ENCODE results near the gene RAB9A.

RAB9A gene

GRCh38 chrX:13703135-13703534, 14.2 kb downstream of the RAB9A start:
- H3K4me1 ChIP-seq (ENCODE audit: insufficient read depth, low read length, severe bottlenecking): peaks cover 35% of the 10 kb centered on the region
- H4K20me1 ChIP-seq (ENCODE audit: insufficient read depth, low read length): no peaks in the 10 kb centered on the region
- no peak overlapping the region for H3K9ac ChIP-seq (ENCODE audit: low read length)
- peaks cover 38% of the 10 kb centered on the region for H3K79me2 ChIP-seq (ENCODE audit: insufficient read depth, low read length)
- H3K27ac ChIP-seq (ENCODE audit: low read depth, low read length, poor library complexity, severe bottlenecking): peak overlapping the region; percentile 27
- no peak overlapping the region for H3K4me2 ChIP-seq (ENCODE audit: low read length)
- no peaks in the 10 kb centered on the region for H3K9me3 ChIP-seq (ENCODE audit: low read length)
- peaks cover 5% of the 10 kb centered on the region for H3K36me3 ChIP-seq (ENCODE audit: insufficient read depth, low read length)
- H3K4me3 ChIP-seq (ENCODE audit: low read depth, low read length, poor library complexity, severe bottlenecking): no peak overlapping the region
- H3F3A ChIP-seq (ENCODE audit: insufficient read depth, low read length): no peaks in the 10 kb centered on the region
- no peak overlapping the region for H2AFZ ChIP-seq (ENCODE audit: low read length)
- TF ChIP-seq CTCF (IDR thresholded peaks at IDR 0.05; ENCODE audit: low read length) (no peak), EZH2 (IDR thresholded peaks at IDR 0.05; ENCODE audit: borderline replicate concordance, low read length) (no peak)
- no peaks in the 10 kb centered on the region for H3K27me3 ChIP-seq (ENCODE audit: insufficient read depth, low read length)
- H3K9me2 ChIP-seq (ENCODE audit: low read depth, low read length): no peaks in the 10 kb centered on the region

- no peak for TF ChIP-seq EZH2 (IDR thresholded peaks at IDR 0.05; ENCODE audit: borderline replicate concordance, low read length)
- no peak for TF ChIP-seq CTCF (IDR thresholded peaks at IDR 0.05; ENCODE audit: low read length)
- H3K36me3 ChIP-seq (ENCODE audit: insufficient read depth, low read length): peaks cover 9% of the 10 kb centered on the region
- H3K27ac ChIP-seq (ENCODE audit: low read depth, low read length, poor library complexity, severe bottlenecking): no peak overlapping the region
- H3K27me3 ChIP-seq (ENCODE audit: insufficient read depth, low read length): no peaks in the 10 kb centered on the region
- H3K9me2 ChIP-seq (ENCODE audit: low read depth, low read length): no peaks in the 10 kb centered on the region
- no peak overlapping the region for H2AFZ ChIP-seq (ENCODE audit: low read length)
- H3K79me2 ChIP-seq (ENCODE audit: insufficient read depth, low read length): peaks cover 34% of the 10 kb centered on the region
- H3F3A ChIP-seq (ENCODE audit: insufficient read depth, low read length): no peaks in the 10 kb centered on the region
- no peak overlapping the region for H3K9ac ChIP-seq (ENCODE audit: low read length)
- no peak overlapping the region for H3K4me3 ChIP-seq (ENCODE audit: low read depth, low read length, poor library complexity, severe bottlenecking)
- H3K4me1 ChIP-seq (ENCODE audit: insufficient read depth, low read length, severe bottlenecking): peaks cover 31% of the 10 kb centered on the region
- no peak overlapping the region for H3K4me2 ChIP-seq (ENCODE audit: low read length)
- no peaks in the 10 kb centered on the region for H3K9me3 ChIP-seq (ENCODE audit: low read length)
- H4K20me1 ChIP-seq (ENCODE audit: insufficient read depth, low read length): no peaks in the 10 kb centered on the region
Observed at GRCh38 chrX:13703589-13703988, 14.7 kb downstream of the RAB9A start.

GRCh38 chrX:13711141-13711540, 22.2 kb downstream of the RAB9A start:
- H3K27me3 ChIP-seq (ENCODE audit: insufficient read depth, low read length): no peaks in the 10 kb centered on the region
- H2AFZ ChIP-seq (ENCODE audit: low read length): no peak overlapping the region
- H3K4me3 ChIP-seq (ENCODE audit: low read depth, low read length, poor library complexity, severe bottlenecking): no peak overlapping the region
- H4K20me1 ChIP-seq (ENCODE audit: insufficient read depth, low read length): no peaks in the 10 kb centered on the region
- no peaks in the 10 kb centered on the region for H3K79me2 ChIP-seq (ENCODE audit: insufficient read depth, low read length)
- no peak for TF ChIP-seq EZH2 (IDR thresholded peaks at IDR 0.05; ENCODE audit: borderline replicate concordance, low read length)
- no peak for TF ChIP-seq CTCF (IDR thresholded peaks at IDR 0.05; ENCODE audit: low read length)
- no peaks in the 10 kb centered on the region for H3K9me2 ChIP-seq (ENCODE audit: low read depth, low read length)
- H3K4me1 ChIP-seq (ENCODE audit: insufficient read depth, low read length, severe bottlenecking): no peaks in the 10 kb centered on the region
- H3K9ac ChIP-seq (ENCODE audit: low read length): no peak overlapping the region
- no peak overlapping the region for H3K27ac ChIP-seq (ENCODE audit: low read depth, low read length, poor library complexity, severe bottlenecking)
- no peak overlapping the region for H3K4me2 ChIP-seq (ENCODE audit: low read length)
- no peaks in the 10 kb centered on the region for H3F3A ChIP-seq (ENCODE audit: insufficient read depth, low read length)
- no peaks in the 10 kb centered on the region for H3K9me3 ChIP-seq (ENCODE audit: low read length)
- H3K36me3 ChIP-seq (ENCODE audit: insufficient read depth, low read length): peaks cover 71% of the 10 kb centered on the region

Data from OCI-LY1 (cell line).